Measurements from ENCODE around the gene SUGCT. TPM values are rescaled to one million over a fixed set of nuclear protein-coding genes. Genes with fewer than 3 reads are reported as not detected.
"Not testable (repeated sequence)": the region's sequence is repeated elsewhere in the genome, so short reads cannot be mapped to it uniquely, and the experiment has no call there.

SUGCT gene
- total RNA-seq, 1 donor from 2014 or later = 8.5 TPM

GRCh38 chr7:40610461-40610860 lies 475.7 kb downstream of the SUGCT start:
- no peak for DNase-seq (ENCODE audit: low read depth)

- DNase-seq (ENCODE audit: low read depth) = no peak
Measured at GRCh38 chr7:40611095-40611871, 476.5 kb downstream of the SUGCT start.

- no peak for DNase-seq (ENCODE audit: low read depth)
Measured at GRCh38 chr7:40612298-40612697, 477.5 kb downstream of the SUGCT start.

GRCh38 chr7:40619647-40620046 lies 484.8 kb downstream of the SUGCT start:
- DNase-seq (ENCODE audit: low read depth) = no peak

GRCh38 chr7:40621592-40621998 lies 486.8 kb downstream of the SUGCT start:
- no peak for DNase-seq (ENCODE audit: low read depth)

GRCh38 chr7:40622941-40623501 lies 488.2 kb downstream of the SUGCT start:
- no peak for DNase-seq (ENCODE audit: low read depth)

- DNase-seq (ENCODE audit: low read depth) = no peak
Measured at GRCh38 chr7:40623863-40624262, 489.1 kb downstream of the SUGCT start.

- not testable (repeated sequence) for DNase-seq (ENCODE audit: low read depth)
Measured at GRCh38 chr7:40627361-40627760, 492.6 kb downstream of the SUGCT start.

GRCh38 chr7:40629891-40630290 lies 495.1 kb downstream of the SUGCT start:
- no peak for DNase-seq (ENCODE audit: low read depth)

- DNase-seq (ENCODE audit: low read depth) = no peak
Measured at GRCh38 chr7:40634118-40634517, 499.3 kb downstream of the SUGCT start.

GRCh38 chr7:40638545-40639320 lies 503.9 kb downstream of the SUGCT start:
- DNase-seq (ENCODE audit: low read depth) = no peak

- no peak for DNase-seq (ENCODE audit: low read depth)
Measured at GRCh38 chr7:40640566-40640965, 505.8 kb downstream of the SUGCT start.

- no peak for DNase-seq (ENCODE audit: low read depth)
Measured at GRCh38 chr7:40641701-40642100, 506.9 kb downstream of the SUGCT start.

- no peak for DNase-seq (ENCODE audit: low read depth)
Measured at GRCh38 chr7:40643664-40644063, 508.9 kb downstream of the SUGCT start.

GRCh38 chr7:40644454-40645188 lies 509.8 kb downstream of the SUGCT start:
- no peak for DNase-seq (ENCODE audit: low read depth)

- no peak for DNase-seq (ENCODE audit: low read depth)
Measured at GRCh38 chr7:40645197-40645596, 510.4 kb downstream of the SUGCT start.

- no peak for DNase-seq (ENCODE audit: low read depth)
Measured at GRCh38 chr7:40646717-40647116, 511.9 kb downstream of the SUGCT start.

- no peak for DNase-seq (ENCODE audit: low read depth)
Measured at GRCh38 chr7:40647719-40648118, 512.9 kb downstream of the SUGCT start.

- no peak for DNase-seq (ENCODE audit: low read depth)
Measured at GRCh38 chr7:40649247-40649646, 514.4 kb downstream of the SUGCT start.

GRCh38 chr7:40650903-40651302 lies 516.1 kb downstream of the SUGCT start:
- DNase-seq (ENCODE audit: low read depth) = not testable (repeated sequence)

- DNase-seq (ENCODE audit: low read depth) = no peak
Measured at GRCh38 chr7:40654171-40654570, 519.4 kb downstream of the SUGCT start.

- no peak for DNase-seq (ENCODE audit: low read depth)
Measured at GRCh38 chr7:40655426-40655825, 520.6 kb downstream of the SUGCT start.

Measured in myocyte (in vitro differentiated cells).